ELR (cell line): ENCODE measurements around the gene ENTPD3.
"Not testable (repeated sequence)": the region's sequence is repeated elsewhere in the genome, so short reads cannot be mapped to it uniquely, and the experiment has no call there.

Experiments
- DNase-seq: peaks from one replicate; pipeline ENCODE4 v3.0.0-alpha.2; 2015; ENCODE audit warnings: low read depth

Gene ENTPD3

GRCh38 chr3:40462838-40463237, 75.9 kb downstream of the ENTPD3 start:
- not testable (repeated sequence) for DNase-seq

- no peak for DNase-seq
These were observed 76.6 kb downstream of the ENTPD3 start for GRCh38 chr3:40463579-40463978.

GRCh38 chr3:40464339-40465110, 77.5 kb downstream of the ENTPD3 start:
- DNase-seq = no peak

GRCh38 chr3:40465111-40465407, 78.1 kb downstream of the ENTPD3 start:
- no peak for DNase-seq

- DNase-seq = no peak
These were observed 78.5 kb downstream of the ENTPD3 start for GRCh38 chr3:40465456-40465855.

GRCh38 chr3:40468018-40468417, 81.0 kb downstream of the ENTPD3 start:
- DNase-seq = no peak

- DNase-seq = no peak
These were observed 83.7 kb downstream of the ENTPD3 start for GRCh38 chr3:40470701-40471100.

- peak; percentile 79 for DNase-seq
These were observed 89.8 kb downstream of the ENTPD3 start, which contains the start of gene ZNF619 for GRCh38 chr3:40476478-40477470. TSS of gene ZNF619 (plus strand) at chr3:40477122. CDS start at chr3:40477980, 858 bp downstream.

- DNase-seq = peak; percentile 15
These were observed 90.7 kb downstream of the ENTPD3 start for GRCh38 chr3:40477666-40478065.
